Measurements from ENCODE around the gene COL11A2. TPM values are rescaled to one million over a fixed set of nuclear protein-coding genes. Genes with fewer than 3 reads are reported as not detected.
"Not testable (repeated sequence)": the region's sequence is repeated elsewhere in the genome, so short reads cannot be mapped to it uniquely, and the experiment has no call there.

The COL11A2 gene
- total RNA-seq, 1 donor from 2014 or later = 3.3 TPM

DNA sequence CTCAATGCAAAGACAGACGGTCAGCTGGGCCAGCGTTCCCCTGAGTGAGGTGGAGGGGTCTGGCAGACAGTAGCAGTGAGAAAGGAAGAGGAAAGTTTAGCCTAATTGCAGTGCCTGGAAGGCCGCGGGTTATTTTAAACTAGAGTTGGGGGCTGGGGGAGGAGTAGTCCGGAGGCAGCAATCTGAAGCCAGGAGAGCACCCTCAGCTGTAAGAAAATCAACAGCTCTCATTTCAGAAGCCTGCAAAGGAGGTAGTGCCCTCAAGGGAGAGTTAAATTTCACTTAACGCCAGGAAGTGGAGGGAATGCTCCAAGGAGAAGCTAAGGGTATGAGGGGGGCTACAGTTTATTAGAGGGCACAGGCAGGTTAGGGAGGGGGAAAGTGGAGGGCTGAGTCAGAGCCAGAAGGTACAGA lies 43.0 kb upstream of the COL11A2 start:
- TF ChIP-seq, protein P1, sequence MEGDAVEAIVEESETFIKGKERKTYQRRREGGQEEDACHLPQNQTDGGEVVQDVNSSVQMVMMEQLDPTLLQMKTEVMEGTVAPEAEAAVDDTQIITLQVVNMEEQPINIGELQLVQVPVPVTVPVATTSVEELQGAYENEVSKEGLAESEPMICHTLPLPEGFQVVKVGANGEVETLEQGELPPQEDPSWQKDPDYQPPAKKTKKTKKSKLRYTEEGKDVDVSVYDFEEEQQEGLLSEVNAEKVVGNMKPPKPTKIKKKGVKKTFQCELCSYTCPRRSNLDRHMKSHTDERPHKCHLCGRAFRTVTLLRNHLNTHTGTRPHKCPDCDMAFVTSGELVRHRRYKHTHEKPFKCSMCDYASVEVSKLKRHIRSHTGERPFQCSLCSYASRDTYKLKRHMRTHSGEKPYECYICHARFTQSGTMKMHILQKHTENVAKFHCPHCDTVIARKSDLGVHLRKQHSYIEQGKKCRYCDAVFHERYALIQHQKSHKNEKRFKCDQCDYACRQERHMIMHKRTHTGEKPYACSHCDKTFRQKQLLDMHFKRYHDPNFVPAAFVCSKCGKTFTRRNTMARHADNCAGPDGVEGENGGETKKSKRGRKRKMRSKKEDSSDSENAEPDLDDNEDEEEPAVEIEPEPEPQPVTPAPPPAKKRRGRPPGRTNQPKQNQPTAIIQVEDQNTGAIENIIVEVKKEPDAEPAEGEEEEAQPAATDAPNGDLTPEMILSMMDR (IDR thresholded peaks at IDR 0.05) = no peak
- H3K9me3 Mint-ChIP-seq (ENCODE audit: unreplicated experiment) = no peaks in the 10 kb centered on the region
- H3K27ac Mint-ChIP-seq (ENCODE audit: unreplicated experiment) = no peak overlapping the region
- DNase-seq (ENCODE audit: extremely low spot score, unreplicated experiment) = no peak
- no peaks in the 10 kb centered on the region for H3K36me3 Mint-ChIP-seq (ENCODE audit: unreplicated experiment)
- no peak overlapping the region for H3K4me3 Mint-ChIP-seq (ENCODE audit: unreplicated experiment)
- H3K27me3 Mint-ChIP-seq (ENCODE audit: unreplicated experiment) = peaks cover 65% of the 10 kb centered on the region
- peaks cover 9% of the 10 kb centered on the region for H3K4me1 Mint-ChIP-seq (ENCODE audit: unreplicated experiment)

GRCh38 chr6:33226503-33227120 lies 34.3 kb upstream of the COL11A2 start:
- H3K36me3 Mint-ChIP-seq (ENCODE audit: unreplicated experiment); H3K27ac Mint-ChIP-seq (ENCODE audit: unreplicated experiment); DNase-seq (ENCODE audit: extremely low spot score, unreplicated experiment); H3K9me3 Mint-ChIP-seq (ENCODE audit: unreplicated experiment); H3K4me3 Mint-ChIP-seq (ENCODE audit: unreplicated experiment); H3K4me1 Mint-ChIP-seq (ENCODE audit: unreplicated experiment): not testable (repeated sequence)
- H3K27me3 Mint-ChIP-seq (ENCODE audit: unreplicated experiment) = peaks cover 52% of the 10 kb centered on the region

- Mint-ChIP-seq H3K27ac (ENCODE audit: unreplicated experiment) (no peak overlapping the region), H3K4me3 (ENCODE audit: unreplicated experiment) (no peak overlapping the region), H3K27me3 (ENCODE audit: unreplicated experiment) (peaks cover 36% of the 10 kb centered on the region), H3K9me3 (ENCODE audit: unreplicated experiment) (no peaks in the 10 kb centered on the region), H3K4me1 (ENCODE audit: unreplicated experiment) (peaks cover 12% of the 10 kb centered on the region), H3K36me3 (ENCODE audit: unreplicated experiment) (no peaks in the 10 kb centered on the region)
- DNase-seq (ENCODE audit: extremely low spot score, unreplicated experiment) = no peak
- TF ChIP-seq, protein P1 (IDR thresholded peaks at IDR 0.05) = no peak
Observed at GRCh38 chr6:33217681-33218080, 25.4 kb upstream of the COL11A2 start.

DNA sequence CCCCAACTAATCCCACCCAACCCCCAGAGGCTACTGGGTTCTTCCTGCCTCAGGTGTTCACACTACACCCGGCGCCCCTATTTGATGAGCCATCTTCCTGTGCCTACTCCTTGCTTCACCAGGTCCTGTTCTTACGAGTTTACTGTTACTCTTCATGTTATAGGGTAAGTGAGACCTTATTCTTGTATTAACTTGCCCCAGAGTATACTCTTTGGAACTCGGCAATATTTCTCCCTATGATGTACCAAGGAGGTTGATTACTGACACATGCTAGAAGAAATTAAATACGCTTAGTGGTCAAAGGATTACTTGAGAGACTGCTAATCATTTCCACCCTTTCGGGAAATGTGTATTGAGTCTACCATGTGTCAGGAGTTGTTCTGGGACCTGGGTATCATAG lies 25.0 kb upstream of the COL11A2 start:
- no peaks in the 10 kb centered on the region for H3K36me3 Mint-ChIP-seq (ENCODE audit: unreplicated experiment)
- no peak overlapping the region for H3K27ac Mint-ChIP-seq (ENCODE audit: unreplicated experiment)
- no peaks in the 10 kb centered on the region for H3K9me3 Mint-ChIP-seq (ENCODE audit: unreplicated experiment)
- peaks cover 15% of the 10 kb centered on the region for H3K4me1 Mint-ChIP-seq (ENCODE audit: unreplicated experiment)
- DNase-seq (ENCODE audit: extremely low spot score, unreplicated experiment) = no peak
- no peak overlapping the region for H3K4me3 Mint-ChIP-seq (ENCODE audit: unreplicated experiment)
- peaks cover 31% of the 10 kb centered on the region for H3K27me3 Mint-ChIP-seq (ENCODE audit: unreplicated experiment)
- TF ChIP-seq, protein P1 (IDR thresholded peaks at IDR 0.05) = no peak

- Mint-ChIP-seq H3K9me3 (ENCODE audit: unreplicated experiment) (no peaks in the 10 kb centered on the region), H3K4me1 (ENCODE audit: unreplicated experiment) (peaks cover 18% of the 10 kb centered on the region), H3K27ac (ENCODE audit: unreplicated experiment) (no peak overlapping the region), H3K27me3 (ENCODE audit: unreplicated experiment) (peaks cover 22% of the 10 kb centered on the region), H3K4me3 (ENCODE audit: unreplicated experiment) (no peak overlapping the region), H3K36me3 (ENCODE audit: unreplicated experiment) (peaks cover 3% of the 10 kb centered on the region)
- TF ChIP-seq, protein P1 (IDR thresholded peaks at IDR 0.05) = no peak
- DNase-seq (ENCODE audit: extremely low spot score, unreplicated experiment) = no peak
Observed at GRCh38 chr6:33216117-33216649, 23.9 kb upstream of the COL11A2 start.
